ENCODE results near the gene CENPH.
"Not testable (repeated sequence)": the region's sequence is repeated elsewhere in the genome, so short reads cannot be mapped to it uniquely, and the experiment has no call there.

CENPH gene, protein sequence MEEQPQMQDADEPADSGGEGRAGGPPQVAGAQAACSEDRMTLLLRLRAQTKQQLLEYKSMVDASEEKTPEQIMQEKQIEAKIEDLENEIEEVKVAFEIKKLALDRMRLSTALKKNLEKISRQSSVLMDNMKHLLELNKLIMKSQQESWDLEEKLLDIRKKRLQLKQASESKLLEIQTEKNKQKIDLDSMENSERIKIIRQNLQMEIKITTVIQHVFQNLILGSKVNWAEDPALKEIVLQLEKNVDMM

DNA sequence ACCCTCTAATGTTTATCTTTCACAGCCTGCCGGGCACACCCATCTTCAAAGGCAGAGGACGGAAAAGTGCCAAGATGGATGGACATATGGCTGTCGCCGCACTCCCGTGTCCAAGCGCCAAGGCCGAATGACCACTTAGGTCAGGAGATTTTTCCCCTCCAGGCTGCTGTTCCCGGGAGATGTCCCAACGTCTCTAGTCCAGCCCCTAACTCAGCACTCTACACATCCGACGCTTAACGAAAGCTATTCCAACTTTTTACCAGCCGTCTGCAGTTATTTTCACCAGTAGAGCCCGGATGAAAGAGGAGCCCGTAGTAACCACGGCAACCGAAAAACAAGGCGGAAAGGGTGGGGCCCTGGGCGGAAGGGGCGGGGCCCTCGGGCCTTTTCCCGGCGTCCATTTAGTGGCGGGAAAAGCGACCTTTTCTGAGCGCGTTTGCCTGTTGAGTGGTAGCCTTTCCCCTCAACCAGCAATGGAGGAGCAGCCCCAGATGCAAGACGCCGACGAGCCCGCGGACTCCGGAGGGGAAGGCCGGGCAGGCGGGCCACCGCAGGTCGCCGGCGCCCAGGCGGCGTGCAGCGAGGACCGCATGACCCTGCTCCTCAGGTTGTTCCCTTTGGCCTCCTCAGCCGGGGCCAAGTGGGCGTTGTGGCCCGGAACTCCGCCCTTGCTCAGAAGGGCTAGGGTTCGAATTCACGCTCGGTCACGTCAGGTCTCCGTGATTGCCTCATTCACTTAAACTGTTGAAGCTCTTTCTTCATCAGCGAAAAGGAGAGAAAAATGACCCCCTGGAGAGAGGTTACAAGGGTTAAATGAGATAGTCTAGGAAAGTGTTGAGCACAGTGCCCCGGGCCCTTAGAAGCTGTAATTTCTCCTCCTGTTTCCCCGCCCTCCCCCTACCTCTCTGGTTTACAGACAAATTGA lies at the start of gene CENPH:
CENPH (plus strand) TSS at position 422 of the 925 bp plus-strand sequence; CDS start at position 474, 52 bp downstream.
- DNase-seq, result peak; percentile 66 to 79 (median 76)

DNA sequence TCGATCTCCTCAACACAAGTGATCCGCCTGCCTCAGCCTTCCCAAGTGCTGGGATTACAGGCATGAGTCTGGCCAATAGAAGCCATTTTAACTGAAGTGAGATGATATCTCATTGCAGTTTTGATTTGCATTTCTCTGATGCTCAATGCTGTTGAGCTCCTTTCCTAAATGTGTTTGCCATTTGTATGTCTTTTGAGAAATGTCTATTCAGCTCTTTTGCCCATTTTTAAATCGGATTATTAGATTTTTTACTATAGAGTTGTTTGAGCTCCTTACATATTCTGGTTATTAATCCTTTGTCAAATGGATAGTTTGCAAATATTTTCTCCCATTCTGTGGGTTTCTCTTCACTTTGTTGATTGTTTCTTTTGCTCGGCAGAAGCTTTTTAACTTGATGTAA lies 49.1 kb upstream of the CENPH start:
- not testable (repeated sequence) for DNase-seq

DNA sequence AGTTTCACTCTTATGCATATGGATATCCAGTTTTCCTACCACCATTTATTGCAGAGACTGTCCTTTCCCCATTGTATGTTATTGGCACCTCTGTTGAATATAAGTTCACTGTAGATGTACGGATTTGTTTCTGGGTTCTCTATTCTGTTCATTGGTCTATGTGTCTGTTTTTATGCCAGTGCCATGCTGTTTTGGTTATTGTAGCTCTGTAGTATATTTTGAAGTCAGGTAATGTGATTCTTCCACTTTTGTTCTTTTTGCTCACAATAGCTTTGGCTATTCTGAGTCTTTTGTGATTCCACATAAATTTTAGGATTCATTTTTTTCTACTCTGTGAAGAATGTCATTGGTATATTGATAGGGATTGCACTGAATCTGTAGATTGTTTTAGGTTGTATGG lies 48.6 kb upstream of the CENPH start:
- DNase-seq, result no peak

DNA sequence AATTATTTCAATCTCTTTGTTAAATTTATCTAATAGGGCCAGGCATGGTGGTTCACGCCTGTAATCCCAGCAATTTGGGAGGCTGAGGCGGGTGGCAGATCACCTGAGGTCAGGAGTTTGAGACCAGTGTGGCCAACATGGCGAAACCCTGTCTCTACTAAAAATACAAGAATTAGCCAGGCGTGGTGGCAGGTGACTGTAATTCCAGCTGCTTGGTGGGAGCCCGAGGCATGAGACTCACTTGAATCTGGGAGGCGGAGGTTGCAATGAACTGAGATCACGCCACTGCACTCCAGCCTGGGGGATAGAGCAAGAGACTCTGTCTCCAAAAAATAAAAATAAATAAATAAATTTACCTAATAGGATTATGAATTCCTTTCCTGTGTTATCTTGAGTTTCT lies 40.8 kb upstream of the CENPH start:
- not testable (repeated sequence) for DNase-seq

DNA sequence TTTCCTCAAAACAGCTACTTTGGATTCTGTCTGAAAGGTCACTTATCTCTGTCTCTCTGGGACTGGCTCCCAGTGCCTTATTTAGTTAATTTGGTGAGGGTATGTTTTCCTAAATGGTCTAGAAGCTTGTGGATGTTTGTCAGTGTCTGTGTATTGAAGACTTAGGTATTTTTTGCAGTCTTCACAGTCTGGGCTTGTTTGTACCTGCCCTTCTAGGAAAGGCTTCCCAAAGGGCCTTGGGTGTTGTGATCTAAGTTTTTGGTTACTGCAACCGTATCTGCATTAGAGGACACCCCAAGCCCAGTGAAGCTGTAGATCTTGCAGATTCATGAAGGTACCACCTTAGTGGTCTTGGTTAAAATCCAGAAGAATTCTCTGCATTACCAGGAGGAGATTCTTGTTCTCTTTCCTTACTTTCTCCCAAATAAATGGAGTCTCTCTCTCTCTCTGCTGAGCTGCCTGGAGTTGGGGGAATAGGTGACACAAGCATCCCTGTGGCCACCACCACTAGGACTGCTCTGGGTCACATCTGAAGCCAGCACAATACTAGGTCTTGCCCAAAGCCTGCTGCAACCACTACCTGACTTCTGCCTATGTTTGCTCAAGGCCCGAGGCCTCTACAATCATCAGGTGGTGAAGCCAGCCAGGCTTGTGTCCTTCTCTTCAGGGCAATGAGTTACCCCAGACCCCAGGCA lies 40.3 kb upstream of the CENPH start:
- DNase-seq, result no peak

DNA sequence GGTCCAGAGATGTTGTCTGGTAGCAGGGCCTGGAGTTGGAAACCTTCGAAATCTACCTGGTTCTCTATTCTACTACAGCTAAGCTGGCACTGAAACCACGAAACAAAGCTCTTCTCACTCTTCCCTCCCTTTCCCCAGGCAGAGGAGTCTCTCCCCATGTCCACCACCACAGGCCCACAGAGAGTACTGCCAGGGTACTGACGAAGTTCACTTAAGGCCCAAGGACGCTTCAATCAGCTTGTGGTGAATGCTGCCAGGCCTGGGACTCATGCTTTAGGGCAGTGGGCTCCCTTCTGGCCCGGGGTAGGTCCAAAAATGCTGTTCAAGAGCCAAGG lies 39.7 kb upstream of the CENPH start:
- DNase-seq, result no peak

DNA sequence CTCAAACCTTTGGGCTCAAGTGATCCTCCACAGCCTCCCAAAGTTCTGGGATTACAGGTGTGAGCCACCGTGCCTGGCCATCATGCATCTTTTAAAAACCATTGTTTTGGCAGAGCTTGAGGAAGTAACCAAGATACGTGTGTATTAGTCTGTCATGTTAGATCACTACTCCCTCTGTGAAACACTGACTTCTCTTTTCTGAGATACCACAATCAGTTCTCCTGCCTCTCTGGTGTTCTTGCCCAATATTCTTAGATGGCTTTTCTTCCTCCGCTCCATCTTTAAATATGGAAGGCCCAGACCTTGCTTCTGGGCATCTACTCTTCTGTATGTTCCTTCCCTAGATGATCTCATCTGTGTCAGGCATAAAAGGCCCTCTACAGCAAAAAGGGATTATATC lies 36.7 kb upstream of the CENPH start:
- no peak for DNase-seq

DNA sequence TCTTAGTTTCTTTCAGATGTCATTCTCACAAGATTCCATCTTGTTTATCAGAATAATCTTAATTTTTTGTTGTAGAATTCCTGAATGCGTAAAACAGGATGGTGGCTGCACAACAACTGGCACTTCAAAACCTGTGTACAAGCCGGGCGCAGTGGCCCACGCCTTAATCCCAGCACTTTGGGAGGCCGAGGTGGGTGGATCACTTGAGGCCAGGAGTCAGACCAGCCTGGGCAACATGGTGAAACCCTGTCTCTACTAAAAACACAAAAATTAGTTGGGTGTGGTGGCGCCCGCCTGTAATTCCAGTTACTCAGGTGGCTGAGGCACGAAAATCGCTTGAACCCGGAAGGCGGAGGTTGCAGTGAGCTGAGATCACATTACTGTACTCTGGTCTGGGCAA lies 32.9 kb upstream of the CENPH start:
- DNase-seq, result no peak

DNA sequence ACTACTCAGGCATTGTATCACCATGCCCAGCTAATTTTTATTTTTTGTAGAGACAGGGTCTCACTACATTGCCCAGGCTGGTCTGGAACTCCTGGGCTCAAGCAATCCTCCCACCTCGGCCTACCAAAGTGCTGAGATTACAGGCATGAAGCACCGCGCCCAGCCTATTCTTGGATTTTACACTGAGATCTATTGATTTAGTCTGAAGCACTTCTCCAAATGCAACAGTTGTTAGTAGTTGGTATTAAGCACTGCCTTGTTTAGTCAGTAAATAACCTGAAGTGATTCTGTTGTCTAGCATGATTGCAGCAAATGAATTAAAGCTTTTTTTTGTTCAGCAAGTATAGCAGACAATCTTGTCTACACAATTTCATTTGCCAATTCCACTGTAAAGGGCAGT lies 31.3 kb upstream of the CENPH start:
- no peak for DNase-seq

DNA sequence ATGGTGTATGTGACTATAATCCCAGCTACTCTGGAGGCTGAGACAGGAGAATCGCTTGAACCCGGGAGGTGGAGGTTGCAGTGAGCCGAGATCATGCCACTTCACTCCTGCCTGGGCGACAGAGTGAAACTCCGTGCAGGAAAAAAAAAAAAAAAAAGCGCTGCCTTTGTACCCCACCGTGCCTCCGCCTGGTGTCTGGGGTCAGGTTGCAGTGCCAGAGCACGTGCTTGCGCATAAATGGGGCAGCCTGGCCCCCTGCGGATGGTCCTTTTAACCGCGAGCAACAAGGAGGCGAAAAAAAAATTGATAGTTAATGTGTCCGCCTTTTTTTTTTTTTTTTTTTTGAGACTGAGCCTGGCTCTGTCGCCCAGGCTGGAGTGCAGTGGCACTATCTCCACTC lies 28.7 kb upstream of the CENPH start:
- DNase-seq, result no peak

DNA sequence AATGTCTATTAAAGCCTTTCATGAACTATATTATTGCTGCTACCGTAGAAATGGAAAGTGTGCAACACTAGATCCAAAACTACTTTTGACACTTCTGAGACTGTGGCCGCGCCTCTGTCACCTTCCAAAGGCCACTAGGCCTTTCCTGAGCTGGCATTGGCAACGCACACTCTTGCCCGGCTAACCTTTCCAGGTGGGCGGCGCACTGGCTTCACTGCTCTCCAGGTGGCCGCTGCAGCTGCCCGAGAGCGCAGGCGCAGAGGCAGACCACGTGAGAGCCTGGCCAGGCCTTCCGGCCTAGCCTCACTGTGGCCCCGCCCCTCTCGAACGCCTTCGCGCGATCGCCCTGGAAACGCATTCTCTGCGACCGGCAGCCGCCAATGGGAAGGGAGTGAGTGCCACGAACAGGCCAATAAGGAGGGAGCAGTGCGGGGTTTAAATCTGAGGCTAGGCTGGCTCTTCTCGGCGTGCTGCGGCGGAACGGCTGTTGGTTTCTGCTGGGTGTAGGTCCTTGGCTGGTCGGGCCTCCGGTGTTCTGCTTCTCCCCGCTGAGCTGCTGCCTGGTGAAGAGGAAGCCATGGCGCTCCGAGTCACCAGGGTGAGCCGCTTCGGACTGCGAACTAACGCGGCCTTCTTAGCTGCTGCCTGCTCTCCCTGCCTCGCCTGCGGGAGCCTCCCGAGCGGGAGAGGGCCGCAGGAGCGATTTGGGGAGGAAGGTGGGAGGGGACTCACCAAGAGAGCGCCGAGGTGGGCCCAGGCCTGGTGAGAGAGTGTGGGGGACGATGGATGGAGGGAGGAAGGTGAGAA lies 22.5 kb upstream of the CENPH start, which contains the start of gene CCNB1:
CCNB1 (plus strand) TSS at position 465 of the 807 bp plus-strand sequence; CDS start at position 578, 113 bp downstream.
- peak; percentile 91 to 95 (median 93) for DNase-seq

DNA sequence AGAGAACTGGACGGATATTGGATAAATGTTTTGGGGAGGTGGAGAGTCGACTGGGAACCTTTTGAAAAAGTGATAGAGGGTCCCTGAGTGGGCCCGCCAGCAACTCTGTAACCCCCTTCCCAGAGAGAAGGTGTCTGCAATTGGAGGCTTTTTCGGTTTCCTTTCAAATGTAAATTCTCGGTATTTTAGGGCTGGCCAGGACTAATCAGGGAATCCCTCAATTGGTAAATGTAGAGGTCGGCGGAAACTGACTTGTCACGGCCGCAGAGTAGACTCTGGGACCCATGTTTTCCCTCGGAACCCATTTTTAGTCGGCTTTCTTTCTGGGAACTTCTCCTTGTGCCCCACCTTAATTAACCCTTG lies 21.9 kb upstream of the CENPH start:
- DNase-seq, result no peak

DNA sequence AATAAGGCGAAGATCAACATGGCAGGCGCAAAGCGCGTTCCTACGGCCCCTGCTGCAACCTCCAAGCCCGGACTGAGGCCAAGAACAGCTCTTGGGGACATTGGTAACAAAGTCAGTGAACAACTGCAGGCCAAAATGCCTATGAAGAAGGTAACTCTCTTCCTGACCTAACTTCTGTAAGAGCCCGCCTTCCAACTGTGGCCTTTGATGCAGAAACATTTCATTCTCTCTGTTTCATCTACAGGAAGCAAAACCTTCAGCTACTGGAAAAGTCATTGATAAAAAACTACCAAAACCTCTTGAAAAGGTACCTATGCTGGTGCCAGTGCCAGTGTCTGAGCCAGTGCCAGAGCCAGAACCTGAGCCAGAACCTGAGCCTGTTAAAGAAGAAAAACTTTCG lies 21.5 kb upstream of the CENPH start:
- DNase-seq, result no peak

DNA sequence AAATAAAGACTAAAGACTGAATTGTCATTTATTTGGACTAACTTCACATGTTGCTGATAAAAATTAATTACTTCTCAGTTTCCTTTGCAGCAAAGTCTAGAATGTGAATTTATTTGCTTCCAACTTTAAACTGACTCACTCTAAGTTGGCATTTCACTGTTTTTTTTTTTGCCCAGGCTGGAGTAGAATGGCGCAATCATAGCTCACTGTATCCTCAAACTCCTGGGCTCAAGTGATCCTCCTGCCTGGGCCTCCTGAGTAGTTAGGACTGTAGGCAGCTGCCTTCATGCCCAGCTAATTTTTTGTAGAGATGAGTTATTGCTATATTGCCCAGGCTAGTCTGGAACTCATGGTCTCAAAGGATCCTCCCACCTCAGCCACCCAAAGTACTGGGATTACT lies 18.9 kb upstream of the CENPH start:
- no peak for DNase-seq

DNA sequence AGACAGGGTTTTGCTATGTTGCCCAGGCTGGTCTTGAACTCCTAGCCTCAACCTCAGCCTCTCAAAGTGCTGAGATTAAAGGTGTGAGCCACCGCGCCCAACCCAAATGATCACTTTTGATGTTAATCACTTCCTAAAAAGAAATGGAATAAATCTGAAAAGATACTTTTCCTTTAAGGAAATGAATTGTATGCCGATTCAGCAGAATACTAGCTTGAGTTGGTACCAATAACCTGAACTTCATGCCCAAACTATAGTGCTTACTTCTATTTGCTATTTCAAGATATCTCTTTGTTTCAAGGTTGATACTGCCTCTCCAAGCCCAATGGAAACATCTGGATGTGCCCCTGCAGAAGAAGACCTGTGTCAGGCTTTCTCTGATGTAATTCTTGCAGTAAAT lies 18.4 kb upstream of the CENPH start:
- DNase-seq, result no peak

DNA sequence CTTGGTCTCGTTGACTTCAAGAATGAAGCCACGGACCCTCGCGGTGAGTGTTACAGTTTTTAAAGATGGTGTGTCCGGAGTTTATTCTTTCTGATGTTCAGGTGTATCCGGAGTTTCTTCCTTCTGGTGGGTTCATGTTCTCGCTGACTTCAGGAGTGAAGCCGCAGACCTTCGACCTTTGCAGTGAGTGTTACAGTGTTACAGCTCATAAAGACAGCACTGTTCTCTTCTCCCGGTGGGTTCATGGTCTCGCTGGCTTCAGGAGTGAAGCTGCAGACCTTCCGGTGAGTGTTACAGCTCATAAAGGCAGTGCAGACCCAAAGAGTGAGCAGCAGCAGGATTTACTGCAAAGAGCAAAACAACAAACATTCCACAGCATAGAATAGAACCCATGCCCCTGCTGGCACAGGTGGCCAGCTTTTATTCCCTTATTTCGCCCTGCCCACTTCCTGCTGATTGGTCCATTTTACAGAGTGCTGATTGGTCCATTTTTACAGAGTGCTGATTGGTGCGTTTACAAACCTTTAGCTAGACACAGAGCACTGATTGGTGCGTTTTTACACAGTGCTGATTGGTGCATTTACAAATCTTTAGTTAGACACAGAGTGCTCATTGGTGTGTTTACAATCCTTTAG lies 7.6 kb upstream of the CENPH start:
- not testable (repeated sequence) for DNase-seq

DNA sequence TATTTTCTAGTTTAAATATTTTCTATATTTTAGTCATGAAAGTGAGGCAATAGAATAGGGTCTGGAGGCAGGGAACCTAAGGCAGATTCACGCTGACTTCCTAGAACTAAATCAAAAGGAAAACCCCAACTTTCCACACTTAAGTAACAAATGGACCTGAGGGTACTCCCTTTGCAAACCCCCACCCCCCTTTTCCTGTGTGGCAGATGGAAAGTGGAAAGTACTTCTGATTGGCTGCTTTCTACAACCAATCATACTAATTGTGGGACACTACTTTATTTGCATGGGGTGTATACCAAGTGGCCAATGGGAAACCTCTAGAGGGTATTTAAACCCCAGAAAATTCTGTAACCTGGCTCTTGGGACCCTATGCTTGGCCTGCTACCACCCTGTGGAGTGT lies 4.8 kb upstream of the CENPH start:
- DNase-seq, result no peak

DNA sequence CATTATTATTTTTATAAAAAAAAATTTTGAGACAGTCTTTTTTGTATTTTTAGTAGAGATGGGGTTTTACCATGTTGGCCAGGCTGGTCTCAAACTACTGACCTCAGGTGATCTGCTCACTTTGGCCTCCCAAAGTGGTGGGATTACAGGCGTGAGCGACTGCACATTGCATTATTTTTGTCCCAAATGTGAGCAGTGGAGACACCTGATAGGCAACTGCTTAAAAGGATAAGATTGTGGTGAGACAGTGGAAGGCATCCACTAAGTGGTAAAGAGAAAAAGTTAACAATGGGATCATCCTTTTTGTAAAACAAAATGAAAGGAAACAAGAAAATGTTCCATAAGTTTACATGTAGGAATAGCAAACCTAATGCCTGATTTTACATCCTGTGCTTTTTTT lies 2.0 kb upstream of the CENPH start:
- no peak for DNase-seq

DNA sequence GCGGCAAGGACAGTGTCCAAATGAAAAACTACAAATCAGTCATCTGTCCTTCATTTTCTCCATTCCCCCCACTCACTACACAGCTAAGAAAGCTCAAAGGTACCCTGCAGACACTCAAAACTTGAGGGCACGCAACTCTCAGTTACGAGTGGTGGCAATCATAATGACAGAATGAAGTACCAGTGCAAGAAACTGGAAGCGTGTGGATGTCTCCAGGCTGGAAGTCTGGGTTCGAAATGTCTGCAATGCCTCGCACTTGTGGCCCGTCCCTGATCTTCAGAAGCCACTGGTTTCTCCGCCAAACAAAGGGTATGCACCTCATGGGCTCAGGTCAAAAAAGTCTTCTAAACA lies 597 bp upstream of the CENPH start:
- DNase-seq, result no peak

DNA sequence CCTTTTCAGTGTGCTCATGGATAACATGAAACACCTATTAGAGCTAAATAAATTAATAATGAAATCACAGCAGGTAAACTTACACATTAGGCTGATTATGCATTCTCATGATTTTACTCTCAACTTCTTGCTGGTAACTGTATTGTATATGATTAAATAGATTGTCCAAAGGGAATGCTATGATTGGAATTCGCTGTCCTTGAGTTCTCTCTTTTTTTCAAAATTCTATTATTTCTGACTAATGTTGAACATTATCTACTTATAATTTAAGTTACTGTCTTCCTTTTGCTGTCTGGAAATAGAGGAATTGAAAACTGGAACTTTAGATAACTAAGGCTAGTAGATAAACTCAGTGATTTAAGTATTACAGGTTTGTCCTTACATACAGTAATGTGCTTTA lies 13.1 kb downstream of the CENPH start:
- no peak for DNase-seq

DNA sequence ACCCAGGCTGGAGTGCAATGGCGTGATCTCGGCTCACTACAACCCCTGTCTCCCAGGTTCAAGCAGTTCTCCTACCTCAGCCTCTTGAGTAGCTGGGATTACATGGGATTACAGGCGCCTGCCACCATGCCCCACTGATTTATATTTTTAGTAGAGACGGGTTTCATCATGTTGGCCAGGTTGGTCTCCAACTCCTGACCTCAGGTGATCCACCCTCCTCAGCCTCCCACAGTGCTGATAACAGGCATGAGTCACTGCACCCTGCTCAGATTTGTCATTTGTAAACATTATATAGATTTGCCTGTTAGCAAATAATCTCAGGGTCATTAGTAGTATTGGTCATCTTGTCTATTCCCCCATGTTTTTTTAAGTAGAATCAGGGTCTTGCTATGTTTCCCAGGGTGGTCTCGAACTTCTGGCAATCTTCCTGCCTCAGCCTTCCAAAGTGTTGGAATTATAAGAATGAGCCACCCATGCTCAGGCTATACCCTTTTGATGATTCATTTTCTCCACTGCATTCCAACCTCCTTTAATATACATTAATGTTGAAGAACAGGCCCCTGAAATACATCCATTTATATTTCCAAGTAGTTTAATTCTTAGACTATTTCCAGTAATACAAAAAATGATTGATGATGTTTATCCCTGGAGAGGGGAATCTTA lies 17.3 kb downstream of the CENPH start:
- DNase-seq, result no peak

DNA sequence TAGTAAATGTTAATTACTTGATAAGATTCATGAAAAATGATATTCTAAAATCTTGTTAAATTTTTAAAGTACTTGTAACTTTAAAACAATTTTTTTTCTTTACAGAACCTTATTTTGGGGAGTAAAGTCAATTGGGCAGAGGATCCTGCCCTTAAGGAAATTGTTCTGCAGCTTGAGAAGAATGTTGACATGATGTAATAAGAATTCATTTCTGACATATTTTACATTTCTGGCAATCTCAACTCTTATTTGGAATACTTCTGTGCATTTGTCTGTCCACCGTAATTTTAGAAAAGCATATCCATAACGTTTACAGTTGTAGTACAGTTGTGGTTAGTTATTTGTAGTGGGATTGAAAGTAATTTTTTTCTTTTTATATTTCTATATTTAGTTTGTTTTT lies 20.2 kb downstream of the CENPH start:
- DNase-seq, result no peak
